OCI-LY1 (cell line): ENCODE data around the gene C1QC.

ENCODE experiments used
- EZH2 ChIP-seq: fragments of 200-600 bp; sonication (generic), shearing (Covaris generic); IDR thresholded peaks from 2 replicates; pipeline ENCODE4 v1.8.0; 2017; ENCODE audit warnings: borderline replicate concordance, mixed run types, mild to moderate bottlenecking, antibody characterized with exemption, low read length, moderate library complexity, mixed read lengths
- TF ChIP-seq, protein P1 (sequence below): fragments of 200-600 bp; sonication (generic), shearing (Covaris generic); IDR thresholded peaks from 2 replicates; pipeline ENCODE4 v1.5.1; 2017; ENCODE audit warnings: mild to moderate bottlenecking, antibody characterized with exemption, low read length, moderate library complexity, mixed read lengths

DNA sequence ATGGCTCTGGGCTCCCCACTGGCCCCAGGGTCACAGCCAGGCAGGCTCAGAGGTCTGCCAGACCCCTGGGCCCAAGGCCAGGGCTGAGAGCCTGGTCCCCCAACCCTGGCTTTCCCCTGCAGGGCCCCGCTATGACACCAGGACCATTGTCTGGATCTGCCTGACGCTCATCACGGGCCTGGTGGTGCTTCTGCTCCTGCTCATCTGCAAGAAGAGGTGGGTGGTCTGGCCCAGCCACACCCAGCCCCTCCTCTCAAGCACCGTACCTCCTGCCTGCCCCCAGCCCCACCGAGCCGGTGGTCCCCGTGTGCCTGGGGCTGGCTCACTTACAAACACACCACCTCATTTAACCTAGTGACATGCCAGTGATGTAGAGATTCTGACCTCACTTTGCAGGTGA lies 48.3 kb upstream of the C1QC start:
- TF ChIP-seq, protein P1, sequence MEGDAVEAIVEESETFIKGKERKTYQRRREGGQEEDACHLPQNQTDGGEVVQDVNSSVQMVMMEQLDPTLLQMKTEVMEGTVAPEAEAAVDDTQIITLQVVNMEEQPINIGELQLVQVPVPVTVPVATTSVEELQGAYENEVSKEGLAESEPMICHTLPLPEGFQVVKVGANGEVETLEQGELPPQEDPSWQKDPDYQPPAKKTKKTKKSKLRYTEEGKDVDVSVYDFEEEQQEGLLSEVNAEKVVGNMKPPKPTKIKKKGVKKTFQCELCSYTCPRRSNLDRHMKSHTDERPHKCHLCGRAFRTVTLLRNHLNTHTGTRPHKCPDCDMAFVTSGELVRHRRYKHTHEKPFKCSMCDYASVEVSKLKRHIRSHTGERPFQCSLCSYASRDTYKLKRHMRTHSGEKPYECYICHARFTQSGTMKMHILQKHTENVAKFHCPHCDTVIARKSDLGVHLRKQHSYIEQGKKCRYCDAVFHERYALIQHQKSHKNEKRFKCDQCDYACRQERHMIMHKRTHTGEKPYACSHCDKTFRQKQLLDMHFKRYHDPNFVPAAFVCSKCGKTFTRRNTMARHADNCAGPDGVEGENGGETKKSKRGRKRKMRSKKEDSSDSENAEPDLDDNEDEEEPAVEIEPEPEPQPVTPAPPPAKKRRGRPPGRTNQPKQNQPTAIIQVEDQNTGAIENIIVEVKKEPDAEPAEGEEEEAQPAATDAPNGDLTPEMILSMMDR = no peak
- TF ChIP-seq EZH2 = no peak
